CD14-positive monocyte (primary cell): ENCODE measurements around the gene SYTL5. TPM values are rescaled to one million over a fixed set of nuclear protein-coding genes. Genes with fewer than 3 reads are reported as not detected.

Source experiments
- DNase-seq, 3 donors: peaks; one replicate each; pipeline ENCODE4 v3.0.0-alpha.2; 2011 to 2022
- H2AFZ ChIP-seq: 2 replicates; pipeline ENCODE4 v1.6.0; 2012; ENCODE audit warnings: mild to moderate bottlenecking, low read depth, low read length, inconsistent platforms; ENCODE audit not compliant: insufficient read depth, poor library complexity, severe bottlenecking
- H3K27ac ChIP-seq, 2 donors: 1 replicate in 1 of 2; 2 replicates in 1 of 2; pipeline ENCODE4 v1.5.1; 2012 to 2013; ENCODE audit warnings: low read length in 2 of 2, control low read depth in 1 of 2, inconsistent platforms in 1 of 2, low read depth in 1 of 2, mild to moderate bottlenecking in 1 of 2
- H3K27me3 ChIP-seq, 2 donors: one replicate each; pipeline versions ENCODE4 v1.6.0 to v1.6.1; 2011 to 2013; ENCODE audit warnings: low read length in 2 of 2; ENCODE audit not compliant: control insufficient read depth in 2 of 2, insufficient read depth in 2 of 2
- H3K36me3 ChIP-seq, 2 donors: replicated peaks in 1 of 2; 1 replicate in 1 of 2; 2 replicates in 1 of 2; pipeline versions ENCODE4 v1.5.1 to v1.6.1; 2012 to 2013; ENCODE audit warnings: low read length in 2 of 2, control low read depth in 1 of 2, inconsistent platforms in 1 of 2, mild to moderate bottlenecking in 1 of 2; ENCODE audit not compliant: insufficient read depth in 2 of 2, control insufficient read depth in 1 of 2
- H3K4me1 ChIP-seq, 2 donors: 1 replicate in 1 of 2; 2 replicates in 1 of 2; pipeline versions ENCODE4 v1.5.1 to v1.6.1; 2012 to 2013; ENCODE audit warnings: low read length in 2 of 2, control low read depth in 1 of 2, inconsistent platforms in 1 of 2, mild to moderate bottlenecking in 1 of 2, moderate library complexity in 1 of 2; ENCODE audit not compliant: insufficient read depth in 2 of 2, control insufficient read depth in 1 of 2
- H3K4me2 ChIP-seq: replicated peaks from 2 replicates; pipeline ENCODE3; 2012; ENCODE audit warnings: low read length, moderate library complexity, mild to moderate bottlenecking; ENCODE audit not compliant: poor library complexity, severe bottlenecking; ENCODE audit errors: extremely low read depth
- H3K4me3 ChIP-seq, 3 experiments: fragments of 200-600 bp in 1 of 3; sonication (generic) in 1 of 3; replicated peaks in 1 of 3; 1 replicate in 2 of 3; 2 replicates in 1 of 3; pipeline ENCODE4 v1.5.1; 2011 to 2013; ENCODE audit warnings: low read length in 3 of 3, mild to moderate bottlenecking in 3 of 3, control low read depth in 2 of 3, low read depth in 2 of 3, inconsistent platforms in 1 of 3, moderate library complexity in 1 of 3
- H3K79me2 ChIP-seq: 2 replicates; pipeline ENCODE4 v1.6.0; 2012; ENCODE audit warnings: mild to moderate bottlenecking, control low read depth, inconsistent platforms, low read length, moderate library complexity; ENCODE audit not compliant: insufficient read depth
- H3K9ac ChIP-seq: 2 replicates; pipeline ENCODE4 v1.6.0; 2017; ENCODE audit warnings: low read length, mild to moderate bottlenecking; ENCODE audit not compliant: insufficient read depth, poor library complexity, severe bottlenecking
- H3K9me3 ChIP-seq, 2 donors: replicated peaks in 1 of 2; 1 replicate in 1 of 2; 2 replicates in 1 of 2; pipeline versions ENCODE4 v1.5.1 to v1.6.1; 2012 to 2013; ENCODE audit warnings: low read length in 2 of 2, control low read depth in 1 of 2; ENCODE audit not compliant: control insufficient read depth in 1 of 2, insufficient read depth in 1 of 2
- H4K20me1 ChIP-seq: 2 replicates; pipeline ENCODE4 v1.6.0; 2012; ENCODE audit warnings: mild to moderate bottlenecking, low read length, control low read depth, moderate library complexity; ENCODE audit not compliant: insufficient read depth
- H3K27ac Mint-ChIP-seq, 7 donors: one replicate each; pipeline ENCODE4 v1.8.0; 2020; ENCODE audit warnings: mild to moderate bottlenecking in 7 of 7, mixed read lengths in 7 of 7, moderate library complexity in 6 of 7, inconsistent platforms in 2 of 7
- H3K27me3 Mint-ChIP-seq, 3 donors: one replicate each; pipeline ENCODE4 v1.8.0; 2021 to 2022; ENCODE audit warnings: low read depth in 3 of 3, mild to moderate bottlenecking in 3 of 3, mixed read lengths in 3 of 3, moderate library complexity in 3 of 3, inconsistent platforms in 1 of 3
- H3K36me3 Mint-ChIP-seq, 2 donors: one replicate each; pipeline ENCODE4 v1.8.0; 2020; ENCODE audit warnings: mixed read lengths in 2 of 2, inconsistent platforms in 1 of 2, mild to moderate bottlenecking in 1 of 2
- H3K4me1 Mint-ChIP-seq: one replicate; pipeline ENCODE4 v1.8.0; 2020; ENCODE audit warnings: mild to moderate bottlenecking, mixed read lengths
- H3K4me3 Mint-ChIP-seq, 2 donors: one replicate each; pipeline ENCODE4 v1.8.0; 2020; ENCODE audit warnings: mild to moderate bottlenecking in 2 of 2, mixed read lengths in 2 of 2, moderate library complexity in 1 of 2
- H3K9me3 Mint-ChIP-seq, 7 donors: one replicate each; pipeline ENCODE4 v1.8.0; 2020 to 2022; ENCODE audit warnings: mixed read lengths in 7 of 7, mild to moderate bottlenecking in 6 of 7, moderate library complexity in 6 of 7, inconsistent platforms in 2 of 7
- CTCF ChIP-seq: fragments of 200-600 bp; IDR thresholded peaks from one replicate; pipeline ENCODE4 v1.8.0; 2022; ENCODE audit warnings: antibody characterized with exemption, mild to moderate bottlenecking
- WGBS: methylation state at CpG from one replicate; pipeline ENCODE4 v1.1.5; 2013; ENCODE audit warnings: missing lambda C conversion rate; ENCODE audit not compliant: insufficient coverage; 5-methylcytosine and 5-hydroxymethylcytosine counted together
- intact Hi-C, 2 donors: fragments of 100-400 bp; cut with micrococcal nuclease; formaldehyde crosslinking; loops; one replicate each; pipeline versions ENCODE4 v1.15.0 to v1.15.1; 2023
- polyA plus RNA-seq, 3 donors: library from polyadenylated mRNA; depleted of rRNA in 1 of 3; unstranded in 2 of 3; stranded (reverse) in 1 of 3; fragments of 300-500 nt in 2 of 3; fragments of >200 nt in 1 of 3; fragmentation: Illumina TruSeq in 2 of 3; gene quantifications; 1 replicate in 2 of 3; 2 replicates in 1 of 3; pipeline ENCODE4 v1.2.3, GENCODE V29; 2012 to 2021

The SYTL5 gene
- polyA plus RNA-seq, 3 donors, result not detected

- Histone ChIP-seq H3K79me2 (no peaks in the 10 kb centered on the region), H3K27me3 (peaks cover 0 to 3% of the 10 kb centered on the region in 2 donors), H3K4me2 (no peak overlapping the region), H4K20me1 (no peaks in the 10 kb centered on the region), H2AFZ (no peak overlapping the region), H3K4me3 (no peak overlapping the region), H3K27ac (no peak overlapping the region), H3K9ac (no peak overlapping the region), H3K4me1 (no peaks in the 10 kb centered on the region), H3K36me3 (no peaks in the 10 kb centered on the region), H3K9me3 (no peaks in the 10 kb centered on the region)
- Mint-ChIP-seq H3K27ac (no peak overlapping the region), H3K36me3 (no peaks in the 10 kb centered on the region), H3K27me3 (peaks cover 0 to 3% (median 0%) of the 10 kb centered on the region in 3 donors), H3K4me1 (no peaks in the 10 kb centered on the region), H3K4me3 (no peak overlapping the region), H3K9me3 (peaks cover 0 to 3% (median 0%) of the 10 kb centered on the region in 7 donors)
- DNase-seq, result no peak
- no CpG with 5 or more reads among the region's 1 CpG for WGBS
- intact Hi-C loops, result no loop called here
- TF ChIP-seq CTCF, result no peak
Observed at GRCh38 chrX:38087594-38087993, 81.2 kb downstream of the SYTL5 start.

- Mint-ChIP-seq H3K4me3 (no peak overlapping the region), H3K9me3 (peaks cover 0 to 3% (median 0%) of the 10 kb centered on the region in 7 donors), H3K27me3 (peaks cover 0 to 3% (median 0%) of the 10 kb centered on the region in 3 donors), H3K27ac (no peak overlapping the region), H3K4me1 (no peaks in the 10 kb centered on the region), H3K36me3 (no peaks in the 10 kb centered on the region)
- WGBS, result no CpG with 5 or more reads among the region's 8 CpGs
- H3K4me1 ChIP-seq, result no peaks in the 10 kb centered on the region
- H3K9me3 ChIP-seq, result no peaks in the 10 kb centered on the region
- no peaks in the 10 kb centered on the region for H3K79me2 ChIP-seq
- H3K9ac ChIP-seq, result no peak overlapping the region
- H3K4me2 ChIP-seq, result no peak overlapping the region
- no peak for TF ChIP-seq CTCF
- no peak overlapping the region for H3K4me3 ChIP-seq
- H2AFZ ChIP-seq, result no peak overlapping the region
- peaks cover 0 to 3% of the 10 kb centered on the region in 2 donors for H3K27me3 ChIP-seq
- H3K27ac ChIP-seq, result no peak overlapping the region
- no peaks in the 10 kb centered on the region for H4K20me1 ChIP-seq
- intact Hi-C loops, result no loop called here
- DNase-seq, result no peak
- no peaks in the 10 kb centered on the region for H3K36me3 ChIP-seq
Observed at GRCh38 chrX:38089173-38089982, 83.0 kb downstream of the SYTL5 start.
